ENCODE measurements around the gene ACOT4. TPM values are rescaled to one million over a fixed set of nuclear protein-coding genes. Genes with fewer than 3 reads are reported as not detected.
"Not testable (repeated sequence)": the region's sequence is repeated elsewhere in the genome, so short reads cannot be mapped to it uniquely, and the experiment has no call there.

ACOT4 gene
- total and polyA plus RNA-seq, 8 donors = 1.3 to 3.5 (median 1.4) TPM; not detected in 3

DNA sequence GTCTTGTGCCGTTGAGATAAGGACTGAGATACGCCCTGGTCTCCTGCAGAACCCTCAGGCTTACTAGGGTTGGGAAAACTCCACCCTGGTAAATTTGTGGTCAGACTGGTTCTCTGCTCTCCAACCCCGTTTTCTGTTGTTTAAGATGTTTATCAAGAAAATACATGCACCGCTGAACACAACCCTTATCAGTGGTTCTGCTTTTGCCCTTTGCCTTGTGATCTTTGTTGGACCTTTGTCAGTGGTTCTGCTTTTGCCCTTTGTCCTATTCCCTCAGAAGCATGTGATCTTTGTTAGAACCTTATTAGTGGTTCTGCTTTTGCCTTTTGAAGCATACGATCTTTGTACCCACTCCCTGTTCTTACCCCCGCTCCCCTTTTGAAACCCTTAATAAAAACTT, 29.0 kb upstream of the ACOT4 start:
- peaks cover 0 to 21% (median 5%) of the 10 kb centered on the region in 4 donors for H3K9me3 ChIP-seq
- H3K4me3 ChIP-seq; intact Hi-C loops (cut with DNase I; ENCODE audit: low total_unique reads); H3K36me3 ChIP-seq; H3K27me3 ChIP-seq; DNase-seq; H3K27ac ChIP-seq: not testable (repeated sequence)
- peaks cover 10 to 21% (median 13%) of the 10 kb centered on the region in 4 donors for H3K4me1 ChIP-seq
- 53 to 65% (median 57%) methylated on average over 6 of the region's 6 CpGs for WGBS, 5 donors

DNA sequence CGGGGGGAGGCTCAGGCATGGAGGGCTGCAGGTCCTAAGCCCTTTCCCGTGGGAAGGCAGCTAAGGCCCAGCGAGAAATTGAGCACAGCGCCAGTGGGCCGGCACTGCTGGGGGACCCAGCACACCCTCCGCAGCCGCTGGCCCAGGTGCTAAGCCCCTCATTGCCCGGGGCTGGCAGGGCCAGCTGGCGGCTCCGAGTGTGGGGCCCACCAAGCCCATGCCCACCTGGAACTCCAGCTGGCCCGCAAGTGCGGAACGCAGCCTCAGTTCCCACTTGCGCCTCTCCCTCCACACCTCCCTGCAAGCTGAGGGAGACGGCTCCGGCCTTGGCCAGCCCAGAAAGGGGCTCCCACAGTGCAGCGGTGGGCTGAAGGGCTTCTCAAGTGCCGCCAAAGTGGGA, 25.2 kb upstream of the ACOT4 start:
- DNase-seq; intact Hi-C loops (cut with DNase I; ENCODE audit: low total_unique reads); H3K36me3 ChIP-seq; H3K4me3 ChIP-seq; H3K27me3 ChIP-seq: not testable (repeated sequence)
- peak overlapping the region in 1 of 5 donors; percentile 95 for H3K27ac ChIP-seq
- 90 to 98% (median 93%) methylated on average over 13 to 18 of the region's 18 CpGs for WGBS, 5 donors
- peaks cover 0 to 21% (median 5%) of the 10 kb centered on the region in 4 donors for H3K9me3 ChIP-seq
- H3K4me1 ChIP-seq = peaks cover 26 to 46% (median 28%) of the 10 kb centered on the region in 4 donors

DNA sequence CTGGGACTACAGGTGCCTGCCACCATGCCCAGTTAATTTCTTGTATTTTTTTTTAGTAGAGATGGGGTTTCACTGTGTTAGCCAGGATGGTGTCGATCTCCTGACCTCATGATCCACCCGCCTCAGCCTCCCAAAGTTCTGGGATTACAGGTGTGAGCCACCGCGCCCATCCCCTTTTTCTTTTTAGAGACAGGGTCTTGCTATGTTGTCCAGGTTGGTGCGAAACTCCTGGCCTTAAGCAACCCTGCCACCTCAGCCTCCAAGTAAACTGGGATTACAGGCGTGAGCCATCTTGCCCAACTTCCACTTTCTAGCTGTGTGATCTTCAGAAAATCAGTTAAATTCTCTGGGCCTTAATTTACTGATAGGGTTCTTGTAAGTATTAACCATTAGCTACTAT, 24.7 kb upstream of the ACOT4 start:
- H3K9me3 ChIP-seq = peaks cover 0 to 15% (median 5%) of the 10 kb centered on the region in 4 donors
- H3K27me3 ChIP-seq; intact Hi-C loops (cut with DNase I; ENCODE audit: low total_unique reads); H3K36me3 ChIP-seq; DNase-seq: not testable (repeated sequence)
- H3K4me1 ChIP-seq = peaks cover 26 to 50% (median 28%) of the 10 kb centered on the region in 4 donors
- peak overlapping the region in 2 of 5 donors; percentile 95 for H3K27ac ChIP-seq
- peak overlapping the region in 1 of 4 donors; percentile 74 for H3K4me3 ChIP-seq
- WGBS, 5 donors = 95 to 100% (median 97%) methylated on average over 6 of the region's 6 CpGs

DNA sequence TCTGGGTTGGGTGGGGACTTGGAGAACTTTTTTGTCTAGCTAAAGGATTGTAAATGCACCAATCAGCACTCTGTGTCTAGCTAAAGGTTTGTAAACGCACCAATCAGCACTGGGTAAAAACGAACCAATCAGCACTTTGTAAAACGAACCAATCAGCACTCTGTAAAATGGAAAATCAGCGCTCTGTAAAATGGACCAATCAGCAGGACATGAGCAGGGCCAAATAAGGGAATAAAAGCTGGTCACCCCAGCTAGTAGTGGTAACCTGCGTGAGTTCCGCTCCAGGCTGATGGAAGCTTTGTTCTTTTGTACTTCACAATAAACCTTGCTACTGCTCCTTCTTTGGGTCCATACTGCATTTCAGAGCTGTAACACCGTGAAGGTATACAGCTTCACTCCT, 24.3 kb upstream of the ACOT4 start:
- H3K4me3 ChIP-seq = peak overlapping the region in 1 of 4 donors; percentile 74

DNA sequence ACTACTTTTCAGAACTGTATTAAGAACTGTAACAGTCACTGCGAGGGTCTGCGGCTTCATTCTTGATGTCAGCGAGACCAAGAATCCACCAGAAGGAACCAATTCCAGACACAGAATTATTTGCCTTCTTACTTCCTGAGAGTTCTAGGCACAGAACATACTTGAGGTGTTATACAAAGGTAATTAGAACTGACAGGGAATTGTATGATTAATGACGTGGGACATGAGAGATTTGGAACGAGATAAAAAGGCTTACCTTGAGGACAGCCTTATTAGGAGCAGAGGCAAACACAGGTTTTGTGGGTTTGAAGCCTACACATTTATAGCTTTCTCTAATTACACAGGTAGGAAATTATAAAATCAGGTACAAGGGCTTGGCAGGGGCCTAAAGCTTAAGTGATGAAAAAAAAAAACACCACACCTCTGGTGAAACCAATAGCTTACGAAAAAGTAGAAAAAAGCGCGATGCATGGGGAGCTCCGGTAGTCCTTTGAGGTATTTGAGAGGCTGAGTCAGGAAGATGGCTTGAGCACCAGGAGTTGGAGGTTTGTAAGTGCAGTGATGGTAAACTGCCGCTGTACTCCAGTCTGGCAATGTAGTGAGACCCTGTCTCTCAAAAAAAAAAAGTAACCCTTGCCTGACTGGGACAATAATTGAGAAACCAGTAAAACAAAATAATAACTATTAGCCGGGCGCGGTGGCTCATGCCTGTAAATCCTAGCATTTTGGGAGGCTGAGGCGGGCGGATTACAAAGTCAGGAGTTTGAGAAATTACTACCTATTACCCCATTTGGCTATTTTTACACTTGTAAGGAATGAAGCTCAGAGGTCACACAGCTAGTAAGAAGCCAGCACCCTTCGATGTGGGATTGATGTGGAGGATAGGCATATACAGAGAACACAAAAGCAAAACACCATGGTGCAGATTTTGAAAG, 23.5 kb upstream of the ACOT4 start:
- intact Hi-C loops (cut with DNase I; ENCODE audit: low total_unique reads) = no loop called here
- DNase-seq = peak in 1 of 2 donors; percentile 50

More for the DNA sequence above, 24.3 kb upstream of the ACOT4 start:
- Histone ChIP-seq H3K27ac (peak overlapping the region in 4 of 5 donors; percentile 39 to 95 (median 92)), H3K27me3 (no peaks in the 10 kb centered on the region), H3K4me1 (peaks cover 26 to 50% (median 28%) of the 10 kb centered on the region in 4 donors), H3K36me3 (no peaks in the 10 kb centered on the region), H3K9me3 (peaks cover 0 to 11% (median 3%) of the 10 kb centered on the region in 4 donors)
- DNase-seq = no peak
- intact Hi-C loops (cut with DNase I; ENCODE audit: low total_unique reads) = no loop called here
- TF ChIP-seq POLR2AphosphoS5 (IDR thresholded peaks at IDR 0.05) (no peak), EP300 (IDR thresholded peaks at IDR 0.05) (no peak), POLR2A (IDR thresholded peaks at IDR 0.05) (no peak)
- TF ChIP-seq, protein P1, sequence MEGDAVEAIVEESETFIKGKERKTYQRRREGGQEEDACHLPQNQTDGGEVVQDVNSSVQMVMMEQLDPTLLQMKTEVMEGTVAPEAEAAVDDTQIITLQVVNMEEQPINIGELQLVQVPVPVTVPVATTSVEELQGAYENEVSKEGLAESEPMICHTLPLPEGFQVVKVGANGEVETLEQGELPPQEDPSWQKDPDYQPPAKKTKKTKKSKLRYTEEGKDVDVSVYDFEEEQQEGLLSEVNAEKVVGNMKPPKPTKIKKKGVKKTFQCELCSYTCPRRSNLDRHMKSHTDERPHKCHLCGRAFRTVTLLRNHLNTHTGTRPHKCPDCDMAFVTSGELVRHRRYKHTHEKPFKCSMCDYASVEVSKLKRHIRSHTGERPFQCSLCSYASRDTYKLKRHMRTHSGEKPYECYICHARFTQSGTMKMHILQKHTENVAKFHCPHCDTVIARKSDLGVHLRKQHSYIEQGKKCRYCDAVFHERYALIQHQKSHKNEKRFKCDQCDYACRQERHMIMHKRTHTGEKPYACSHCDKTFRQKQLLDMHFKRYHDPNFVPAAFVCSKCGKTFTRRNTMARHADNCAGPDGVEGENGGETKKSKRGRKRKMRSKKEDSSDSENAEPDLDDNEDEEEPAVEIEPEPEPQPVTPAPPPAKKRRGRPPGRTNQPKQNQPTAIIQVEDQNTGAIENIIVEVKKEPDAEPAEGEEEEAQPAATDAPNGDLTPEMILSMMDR (IDR thresholded peaks at IDR 0.05) = no peak
- 87 to 98% (median 94%) methylated on average over 7 of the region's 7 CpGs for WGBS, 5 donors

DNA sequence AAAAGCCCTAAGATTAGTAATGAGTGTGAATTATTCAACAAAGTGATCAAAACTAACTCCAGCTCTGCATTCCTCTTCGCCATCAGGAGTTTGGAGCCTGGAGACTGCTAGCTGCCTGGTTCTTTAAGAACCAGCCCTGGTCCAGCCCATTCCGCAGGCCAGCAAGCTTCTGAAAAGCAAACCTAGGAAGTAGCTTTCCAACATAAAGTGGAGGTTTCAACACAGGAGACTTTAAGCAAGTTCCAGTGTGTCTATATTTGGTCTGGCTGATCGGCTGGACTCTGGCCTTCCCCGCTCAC, 22.8 kb upstream of the ACOT4 start:
- H3K4me1 ChIP-seq = peaks cover 26 to 50% (median 28%) of the 10 kb centered on the region in 4 donors
- peak overlapping the region; percentile 47 to 76 (median 68) for H3K4me3 ChIP-seq
- intact Hi-C loops (cut with DNase I; ENCODE audit: low total_unique reads); H3K27me3 ChIP-seq; DNase-seq; H3K9me3 ChIP-seq: not testable (repeated sequence)
- WGBS, 5 donors = 6 to 18% (median 10%) methylated on average over 3 to 4 of the region's 4 CpGs
- H3K27ac ChIP-seq = peak overlapping the region; percentile 86 to 95 (median 89)
- H3K36me3 ChIP-seq = peaks cover 0 to 10% (median 4%) of the 10 kb centered on the region in 4 donors

More for the DNA sequence above, 23.5 kb upstream of the ACOT4 start:
- TF ChIP-seq POLR2AphosphoS5 (IDR thresholded peaks at IDR 0.05) (no peak), POLR2A (IDR thresholded peaks at IDR 0.05) (no peak), EP300 (IDR thresholded peaks at IDR 0.05) (no peak)
- Histone ChIP-seq H3K27ac (peak overlapping the region in 4 of 5 donors; percentile 86 to 95 (median 92)), H3K4me1 (peaks cover 26 to 50% (median 28%) of the 10 kb centered on the region in 4 donors), H3K36me3 (peaks cover 0 to 4% (median 0%) of the 10 kb centered on the region in 4 donors), H3K9me3 (peaks cover 0 to 3% (median 0%) of the 10 kb centered on the region in 4 donors), H3K27me3 (no peaks in the 10 kb centered on the region), H3K4me3 (peak overlapping the region; percentile 47 to 76 (median 68))
- WGBS, 5 donors = 60 to 73% (median 67%) methylated on average over 16 of the region's 16 CpGs

Measured in stomach (tissue), 9 donors.